Stimulated activated CD8-positive, alpha-beta memory T cell treated with anti-CD3 and anti-CD28 coated beads, Interleukin-4, amount 100 ng/mL, for 24 hours (primary cell): ENCODE measurements around the gene GRIP1.

Source experiments
- DNase-seq: peaks from one replicate; pipeline ENCODE4 v3.0.0-alpha.2; 2020; ENCODE audit warnings: low read depth

GRIP1 gene, protein sequence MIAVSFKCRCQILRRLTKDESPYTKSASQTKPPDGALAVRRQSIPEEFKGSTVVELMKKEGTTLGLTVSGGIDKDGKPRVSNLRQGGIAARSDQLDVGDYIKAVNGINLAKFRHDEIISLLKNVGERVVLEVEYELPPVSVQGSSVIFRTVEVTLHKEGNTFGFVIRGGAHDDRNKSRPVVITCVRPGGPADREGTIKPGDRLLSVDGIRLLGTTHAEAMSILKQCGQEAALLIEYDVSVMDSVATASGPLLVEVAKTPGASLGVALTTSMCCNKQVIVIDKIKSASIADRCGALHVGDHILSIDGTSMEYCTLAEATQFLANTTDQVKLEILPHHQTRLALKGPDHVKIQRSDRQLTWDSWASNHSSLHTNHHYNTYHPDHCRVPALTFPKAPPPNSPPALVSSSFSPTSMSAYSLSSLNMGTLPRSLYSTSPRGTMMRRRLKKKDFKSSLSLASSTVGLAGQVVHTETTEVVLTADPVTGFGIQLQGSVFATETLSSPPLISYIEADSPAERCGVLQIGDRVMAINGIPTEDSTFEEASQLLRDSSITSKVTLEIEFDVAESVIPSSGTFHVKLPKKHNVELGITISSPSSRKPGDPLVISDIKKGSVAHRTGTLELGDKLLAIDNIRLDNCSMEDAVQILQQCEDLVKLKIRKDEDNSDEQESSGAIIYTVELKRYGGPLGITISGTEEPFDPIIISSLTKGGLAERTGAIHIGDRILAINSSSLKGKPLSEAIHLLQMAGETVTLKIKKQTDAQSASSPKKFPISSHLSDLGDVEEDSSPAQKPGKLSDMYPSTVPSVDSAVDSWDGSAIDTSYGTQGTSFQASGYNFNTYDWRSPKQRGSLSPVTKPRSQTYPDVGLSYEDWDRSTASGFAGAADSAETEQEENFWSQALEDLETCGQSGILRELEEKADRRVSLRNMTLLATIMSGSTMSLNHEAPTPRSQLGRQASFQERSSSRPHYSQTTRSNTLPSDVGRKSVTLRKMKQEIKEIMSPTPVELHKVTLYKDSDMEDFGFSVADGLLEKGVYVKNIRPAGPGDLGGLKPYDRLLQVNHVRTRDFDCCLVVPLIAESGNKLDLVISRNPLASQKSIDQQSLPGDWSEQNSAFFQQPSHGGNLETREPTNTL

GRCh38 chr12:66678338-66679275 lies at the start of gene GRIP1:
Gene GRIP1, minus strand, starts transcription at chr12:66679076. Its CDS starts 172 bp downstream, at chr12:66678904.
- DNase-seq: no peak

- DNase-seq: no peak
Observed at GRCh38 chr12:66726556-66726955, 47.7 kb upstream of the GRIP1 start.

DNA sequence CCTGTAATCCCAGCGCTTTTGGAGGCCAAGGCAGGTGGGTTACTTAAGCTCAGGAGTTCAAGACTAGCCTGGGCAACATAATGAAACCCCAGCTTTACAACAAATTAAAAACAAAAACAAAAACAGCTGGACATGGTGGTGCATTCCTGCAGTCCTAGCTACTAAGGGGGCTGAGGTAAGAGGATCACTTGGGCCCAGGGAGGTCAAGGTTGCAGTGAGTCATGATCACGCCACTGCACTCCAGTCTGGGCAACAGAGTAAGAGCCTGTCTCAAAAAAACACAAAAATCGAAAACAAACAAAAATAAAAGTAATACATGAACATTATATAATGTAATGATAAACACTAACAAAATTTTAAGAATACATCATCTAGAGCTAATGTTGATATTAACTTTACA lies 46.2 kb upstream of the GRIP1 start:
- no peak for DNase-seq

DNA sequence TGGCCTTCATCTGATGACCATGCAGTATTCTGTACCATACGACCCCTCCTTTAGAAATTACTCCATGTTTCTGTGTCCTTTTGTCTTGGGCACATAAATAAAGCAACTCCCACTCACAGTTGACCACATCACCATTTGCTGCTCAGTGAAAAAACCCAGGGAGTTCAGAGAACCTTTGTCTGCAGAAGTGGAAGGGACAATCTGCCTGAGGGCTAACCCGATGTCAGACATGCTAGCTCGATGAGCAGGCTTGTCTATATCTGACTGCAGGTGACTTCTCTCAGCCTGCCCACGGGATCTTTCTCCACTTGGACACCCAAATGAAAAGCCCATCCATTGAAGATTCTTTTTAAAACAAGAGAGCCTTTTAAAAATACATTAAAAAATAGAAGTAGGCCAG lies 45.7 kb upstream of the GRIP1 start:
- DNase-seq: no peak

DNA sequence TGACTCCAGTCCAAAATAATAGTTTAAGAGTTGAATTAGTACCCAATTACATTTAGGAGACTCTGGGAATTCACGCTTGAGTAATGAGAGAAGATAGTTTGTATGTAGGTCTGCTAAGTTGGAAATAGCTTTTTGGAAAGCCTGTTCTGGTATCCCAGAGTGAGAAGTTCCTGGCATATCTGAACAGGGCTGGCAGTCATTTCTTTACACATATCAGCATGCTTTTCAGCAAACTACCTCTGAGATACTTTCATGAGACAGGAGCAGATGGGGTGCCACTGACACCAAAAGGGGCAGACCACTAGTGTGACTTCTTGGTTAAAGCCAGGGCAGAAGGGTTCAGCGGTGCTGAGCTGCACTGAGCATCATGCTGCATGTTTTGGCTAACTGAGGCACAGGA lies 45.1 kb upstream of the GRIP1 start:
- no peak for DNase-seq

- DNase-seq: no peak
Observed at GRCh38 chr12:66719862-66720261, 41.0 kb upstream of the GRIP1 start.

DNA sequence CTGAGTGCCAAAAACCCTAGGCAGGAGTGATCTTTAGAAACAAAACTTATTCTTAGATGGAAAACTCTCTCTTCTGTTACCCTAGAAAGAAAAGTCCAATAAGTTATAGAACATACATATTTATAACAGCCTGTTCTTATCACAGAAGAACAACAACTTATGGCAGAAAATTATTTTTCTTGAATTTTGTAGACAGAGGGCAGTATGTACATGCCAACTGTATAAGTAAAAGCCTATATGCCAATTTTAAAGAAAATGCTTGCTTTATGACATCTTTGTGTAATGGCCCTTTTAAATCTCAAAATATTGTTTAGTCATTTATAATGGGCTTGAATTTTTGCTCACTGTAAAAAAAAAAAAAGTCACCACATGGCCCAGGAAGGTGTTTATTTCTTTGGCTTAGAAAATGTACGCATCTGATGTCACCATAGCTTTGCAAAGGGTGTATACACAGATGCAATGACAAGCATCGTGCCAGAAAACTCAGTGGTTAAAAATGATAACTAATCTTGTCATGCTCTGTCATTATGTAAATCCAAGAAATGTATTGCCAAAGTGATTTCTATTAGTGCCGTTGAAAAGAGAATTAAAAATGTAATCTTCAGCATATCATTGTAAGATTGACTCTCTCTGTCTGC lies 38.3 kb upstream of the GRIP1 start:
- DNase-seq: no peak

DNA sequence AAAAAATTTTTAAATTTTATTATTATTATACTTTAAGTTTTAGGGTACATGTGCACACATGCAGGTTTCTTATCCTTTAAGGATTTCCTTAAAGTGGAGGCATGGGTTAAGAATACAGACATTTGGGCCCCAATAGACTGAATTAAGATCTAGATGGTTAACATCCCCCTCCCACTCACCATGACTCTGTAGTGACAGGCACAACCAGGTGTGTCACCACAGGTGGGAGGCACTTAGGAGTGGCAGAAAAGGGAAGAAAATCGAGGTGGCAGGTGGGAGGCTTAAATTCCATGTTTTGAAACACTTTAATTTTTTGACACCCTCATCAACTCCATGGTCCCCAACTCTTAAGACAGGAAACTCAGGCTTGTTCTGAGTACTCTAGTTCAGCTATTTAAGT lies 37.6 kb upstream of the GRIP1 start:
- DNase-seq: no peak

GRCh38 chr12:66714709-66715108 lies 35.8 kb upstream of the GRIP1 start:
- no peak for DNase-seq

- DNase-seq: no peak
Observed at GRCh38 chr12:66713984-66714383, 35.1 kb upstream of the GRIP1 start.

- DNase-seq: no peak
Observed at GRCh38 chr12:66709893-66710292, 31.0 kb upstream of the GRIP1 start.

DNA sequence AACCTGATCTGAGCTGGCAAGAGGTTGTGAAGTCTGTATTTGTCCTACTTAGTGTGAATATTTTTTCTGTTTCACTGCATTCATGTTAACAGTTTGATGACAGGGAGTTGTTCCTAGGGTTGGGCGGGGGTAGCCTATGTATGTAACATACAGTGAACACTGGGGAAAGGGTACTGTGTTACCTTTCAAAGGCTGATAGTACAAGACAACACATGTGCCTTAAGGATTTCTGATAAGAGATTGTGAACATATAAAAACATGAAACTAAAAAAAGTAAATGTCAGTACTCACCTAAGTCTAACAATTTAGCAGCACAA lies 30.5 kb upstream of the GRIP1 start:
- DNase-seq: no peak

- DNase-seq: no peak
Observed at GRCh38 chr12:66708704-66709456, 30.0 kb upstream of the GRIP1 start.

DNA sequence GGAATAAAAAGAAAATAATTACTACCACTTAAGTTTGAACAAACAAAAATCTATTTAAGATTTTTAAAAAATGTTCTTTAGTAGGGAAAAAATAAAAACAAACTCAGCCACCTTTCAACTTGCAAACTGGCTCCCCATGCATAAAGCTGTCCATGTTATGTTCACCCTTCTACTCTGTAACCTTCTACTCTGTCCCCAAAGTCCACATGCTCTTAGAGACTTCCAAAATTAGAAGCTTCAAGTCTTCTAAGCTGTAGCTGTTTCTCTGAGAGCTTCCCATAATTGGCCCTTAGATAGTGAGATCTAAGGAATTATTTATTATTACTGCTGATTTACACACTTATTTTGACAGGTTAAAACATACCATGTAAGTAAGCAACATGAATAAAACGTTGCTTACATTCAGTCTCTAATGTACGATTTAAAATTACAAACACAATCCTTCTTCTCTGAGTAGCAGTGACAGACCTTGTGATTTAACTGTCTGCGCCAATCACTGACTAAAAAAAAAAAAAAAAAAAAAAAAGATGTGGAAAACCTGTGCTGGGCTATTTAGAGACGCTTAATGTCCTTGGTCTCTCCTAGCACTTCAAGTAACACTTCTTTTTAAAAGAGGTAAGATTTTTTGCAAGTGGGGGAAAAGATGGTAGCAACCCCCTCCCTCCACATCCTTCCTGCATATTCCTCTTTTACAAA lies 28.3 kb upstream of the GRIP1 start:
- no peak for DNase-seq

DNA sequence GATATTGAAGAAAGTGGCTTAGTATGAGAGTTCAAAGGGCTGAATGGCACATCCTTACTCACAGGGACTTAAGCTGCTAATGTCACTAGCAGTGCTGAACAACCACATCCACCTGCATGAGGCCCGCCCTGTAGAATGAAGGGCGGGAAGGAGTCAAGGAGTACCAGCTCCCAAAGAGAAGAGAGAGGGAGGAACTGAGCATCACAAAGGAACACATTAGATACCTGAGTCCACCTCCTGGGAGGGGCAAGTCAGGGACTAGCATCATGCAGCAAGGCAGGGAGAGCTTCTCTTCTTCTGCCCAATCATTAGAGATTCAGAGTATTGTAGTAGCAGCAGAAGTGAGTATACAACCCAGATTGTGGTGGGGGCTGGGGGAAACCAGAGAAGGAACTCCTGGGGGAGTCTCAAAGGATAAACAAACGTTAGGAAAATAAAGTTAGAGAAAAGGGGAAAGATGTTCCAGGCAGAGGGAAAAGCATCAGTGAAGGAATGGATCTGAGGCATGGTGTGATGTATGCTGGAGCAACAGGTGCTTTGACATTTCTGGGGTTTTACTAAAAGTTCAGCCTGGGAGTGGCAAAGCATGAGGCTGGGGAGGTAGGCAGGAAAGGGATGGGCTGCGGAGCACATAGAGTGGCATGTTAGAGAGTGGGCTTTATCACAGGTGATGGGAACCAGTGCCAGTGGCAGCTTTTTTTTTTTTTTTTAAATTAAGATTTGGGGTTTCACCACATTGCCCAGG lies 21.0 kb upstream of the GRIP1 start:
- DNase-seq: no peak

DNA sequence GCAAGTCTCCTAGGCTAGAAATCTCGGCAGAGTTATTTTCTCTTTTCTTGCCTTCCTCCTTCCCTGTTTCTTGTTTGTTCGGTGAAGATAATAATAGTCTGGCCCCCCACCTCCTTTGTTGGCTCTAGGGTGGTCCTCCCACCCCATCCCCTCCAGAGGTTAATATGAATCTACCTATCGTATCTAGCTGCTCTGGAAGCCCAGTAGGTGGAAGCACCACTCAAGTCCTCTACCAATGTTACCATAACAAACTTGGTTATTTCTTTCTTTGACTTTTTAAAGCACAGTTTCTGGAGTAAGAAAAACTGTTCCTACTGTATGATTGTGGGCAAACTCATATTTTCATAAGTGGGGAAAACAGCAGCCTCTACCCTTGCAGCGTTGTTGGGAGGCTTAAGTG lies 19.7 kb upstream of the GRIP1 start:
- DNase-seq: no peak

GRCh38 chr12:66697404-66697803 lies 18.5 kb upstream of the GRIP1 start:
- no peak for DNase-seq

DNA sequence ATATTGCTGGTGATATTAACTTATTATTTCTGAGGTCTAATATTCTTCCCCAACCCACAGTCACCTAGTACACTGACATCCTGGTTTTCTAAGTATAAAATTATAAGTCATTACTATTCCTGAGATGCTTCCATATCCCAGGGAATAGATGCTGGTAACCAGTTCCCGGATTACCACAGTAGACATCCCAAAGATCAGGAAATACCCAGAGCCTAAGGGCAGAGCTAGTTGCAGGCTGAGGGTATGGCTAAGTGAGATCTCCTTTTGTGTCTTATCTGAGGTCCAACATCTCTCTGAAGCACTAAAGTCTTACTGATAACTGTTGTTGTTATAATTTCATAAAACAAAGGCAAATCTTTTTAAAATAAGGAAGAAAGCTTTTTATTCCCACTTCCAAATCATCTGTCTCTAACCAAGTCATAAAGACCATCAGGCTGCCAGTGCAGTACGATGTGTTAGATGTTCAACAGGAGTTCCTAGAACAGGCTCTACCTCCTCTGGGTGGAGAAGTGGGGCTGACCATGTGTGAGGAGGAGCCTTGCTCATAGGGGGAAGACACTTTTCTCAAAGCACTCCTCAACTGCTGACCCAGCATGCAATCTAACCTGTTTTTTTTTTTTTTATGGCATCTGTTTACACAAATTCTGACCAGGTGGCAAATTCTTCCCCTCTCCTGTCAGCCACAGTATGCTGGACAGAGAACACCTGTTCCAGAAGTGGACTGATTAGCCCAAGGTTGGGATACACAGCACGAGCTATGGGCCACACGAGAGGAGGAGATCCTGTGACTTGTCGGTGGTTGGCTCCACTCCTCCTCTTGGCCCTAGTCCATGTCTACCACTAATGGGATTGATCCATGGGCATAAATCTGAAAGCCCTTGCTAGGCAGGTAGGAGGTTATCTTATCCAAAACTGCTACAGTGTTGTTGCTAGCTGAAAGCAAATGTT lies 16.1 kb upstream of the GRIP1 start:
- DNase-seq: no peak
